WI38 (cell line): Measurements from ENCODE around the gene HDX.

Experiments
- H3K4me3 ChIP-seq: 2 replicates; pipeline ENCODE4 v1.5.1; 2011; ENCODE audit warnings: low read depth, mild to moderate bottlenecking, control low read depth, low read length
- TF ChIP-seq, protein P1 (sequence below): IDR thresholded peaks from 2 replicates; pipeline ENCODE4 v1.5.1; 2012; ENCODE audit warnings: low read depth, mild to moderate bottlenecking, control low read depth, low read length

Gene HDX

DNA sequence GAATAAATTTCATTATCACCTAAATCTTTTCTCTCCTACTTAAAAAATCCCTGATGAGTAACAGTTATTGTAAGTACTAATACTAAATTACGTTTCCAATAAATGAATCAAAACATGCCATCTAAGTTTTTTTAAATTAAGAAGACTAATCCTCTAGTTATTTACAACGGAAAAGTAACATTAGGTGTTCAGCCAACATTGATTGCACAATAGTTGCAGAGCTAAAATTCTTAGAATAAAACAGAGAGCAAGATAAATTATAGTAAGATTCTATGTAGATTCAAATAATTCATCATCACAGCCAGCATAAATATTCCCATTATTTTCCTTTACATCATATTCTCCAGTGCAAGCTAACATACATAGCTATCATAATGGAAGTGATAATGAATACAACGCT lies 139.2 kb downstream of the HDX start:
- no peak overlapping the region for H3K4me3 ChIP-seq
- TF ChIP-seq, protein P1, sequence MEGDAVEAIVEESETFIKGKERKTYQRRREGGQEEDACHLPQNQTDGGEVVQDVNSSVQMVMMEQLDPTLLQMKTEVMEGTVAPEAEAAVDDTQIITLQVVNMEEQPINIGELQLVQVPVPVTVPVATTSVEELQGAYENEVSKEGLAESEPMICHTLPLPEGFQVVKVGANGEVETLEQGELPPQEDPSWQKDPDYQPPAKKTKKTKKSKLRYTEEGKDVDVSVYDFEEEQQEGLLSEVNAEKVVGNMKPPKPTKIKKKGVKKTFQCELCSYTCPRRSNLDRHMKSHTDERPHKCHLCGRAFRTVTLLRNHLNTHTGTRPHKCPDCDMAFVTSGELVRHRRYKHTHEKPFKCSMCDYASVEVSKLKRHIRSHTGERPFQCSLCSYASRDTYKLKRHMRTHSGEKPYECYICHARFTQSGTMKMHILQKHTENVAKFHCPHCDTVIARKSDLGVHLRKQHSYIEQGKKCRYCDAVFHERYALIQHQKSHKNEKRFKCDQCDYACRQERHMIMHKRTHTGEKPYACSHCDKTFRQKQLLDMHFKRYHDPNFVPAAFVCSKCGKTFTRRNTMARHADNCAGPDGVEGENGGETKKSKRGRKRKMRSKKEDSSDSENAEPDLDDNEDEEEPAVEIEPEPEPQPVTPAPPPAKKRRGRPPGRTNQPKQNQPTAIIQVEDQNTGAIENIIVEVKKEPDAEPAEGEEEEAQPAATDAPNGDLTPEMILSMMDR: no peak

DNA sequence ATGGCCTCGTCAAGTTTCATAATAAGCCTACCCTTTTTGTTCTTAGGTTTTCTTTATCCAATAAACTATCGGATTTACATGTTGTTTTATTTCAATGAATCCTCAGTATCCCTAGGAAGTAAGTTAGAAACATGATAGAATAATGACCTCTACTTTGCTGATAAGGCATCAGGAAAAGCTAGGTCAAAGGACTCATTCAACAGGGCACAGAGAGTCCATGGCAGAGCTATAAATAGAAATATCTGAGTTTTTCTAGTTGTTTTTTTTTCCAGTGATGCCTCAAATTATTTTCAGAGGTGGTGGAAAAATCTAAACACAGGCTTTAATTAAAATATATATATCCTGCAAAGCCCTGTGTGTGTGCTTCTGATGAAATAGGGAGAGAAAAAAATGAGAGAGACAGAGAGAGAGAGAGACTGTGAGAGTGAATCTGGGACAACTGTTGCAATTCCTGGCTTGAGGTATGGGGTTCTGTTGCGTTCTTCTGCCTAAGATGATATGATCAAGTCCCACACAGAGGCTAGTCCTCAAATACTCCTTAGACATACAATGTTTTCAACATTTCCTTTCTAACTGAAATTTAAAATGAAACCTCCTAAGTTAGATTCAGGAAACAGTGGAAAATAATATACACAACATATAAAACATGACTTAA lies 139.9 kb downstream of the HDX start:
- TF ChIP-seq, protein P1: no peak
- H3K4me3 ChIP-seq: no peak overlapping the region

DNA sequence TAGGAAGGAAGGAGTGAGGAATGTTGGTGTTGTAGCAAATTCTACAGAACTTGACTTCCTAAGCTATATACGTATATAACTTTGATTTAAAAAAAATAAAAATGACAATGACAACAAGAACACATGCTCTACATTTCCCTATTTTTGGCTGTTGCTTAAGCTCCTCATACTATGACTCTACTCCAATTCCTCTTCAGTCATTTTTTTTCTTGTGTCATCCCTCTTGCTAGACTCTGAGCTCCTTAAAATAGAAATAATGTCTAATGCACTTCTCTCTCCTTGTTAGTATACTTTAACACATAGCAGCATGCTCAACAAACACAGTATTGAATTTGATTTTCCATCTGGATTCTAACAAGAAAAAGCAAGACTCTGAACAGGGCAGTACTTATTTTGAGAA lies 144.0 kb downstream of the HDX start:
- no peak overlapping the region for H3K4me3 ChIP-seq
- TF ChIP-seq, protein P1: no peak

DNA sequence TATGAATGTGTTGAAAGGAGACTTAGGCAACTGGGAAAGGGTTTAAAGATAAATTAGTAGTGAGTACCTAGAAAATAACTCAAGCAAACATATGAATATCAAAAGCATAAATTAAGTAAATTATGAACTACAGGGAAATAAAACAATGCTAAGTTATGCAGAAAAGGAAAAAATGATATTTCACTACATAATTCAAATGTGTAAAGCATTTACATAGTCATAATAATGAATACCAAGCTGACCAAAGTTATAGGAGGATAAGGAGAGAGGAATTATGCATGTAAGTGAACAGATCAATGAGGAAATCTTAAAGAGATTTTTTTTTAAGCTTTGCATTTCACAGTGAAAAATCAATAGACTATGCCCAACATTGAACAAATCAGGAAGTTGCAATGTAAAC lies 145.0 kb downstream of the HDX start:
- H3K4me3 ChIP-seq: no peak overlapping the region
- TF ChIP-seq, protein P1: no peak

DNA sequence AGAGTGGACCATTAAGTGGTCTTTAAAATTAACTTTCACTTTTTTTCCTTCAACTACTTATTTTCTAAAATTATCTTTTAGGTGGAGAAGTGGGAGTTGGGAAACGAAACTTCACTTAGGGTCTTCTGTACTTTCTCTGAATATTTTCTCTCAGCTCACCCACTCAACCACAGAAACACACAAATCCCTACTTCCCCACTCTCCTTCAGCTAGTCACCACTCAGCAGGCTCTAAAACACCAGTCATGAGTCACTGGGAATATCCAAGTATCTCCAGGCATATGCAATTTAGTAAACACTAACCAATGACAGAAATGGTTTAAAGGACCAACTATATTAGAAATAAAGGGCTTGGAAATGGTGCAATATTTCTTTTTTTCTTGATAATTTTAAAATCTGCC lies 161.3 kb downstream of the HDX start:
- no peak overlapping the region for H3K4me3 ChIP-seq
- TF ChIP-seq, protein P1: no peak

DNA sequence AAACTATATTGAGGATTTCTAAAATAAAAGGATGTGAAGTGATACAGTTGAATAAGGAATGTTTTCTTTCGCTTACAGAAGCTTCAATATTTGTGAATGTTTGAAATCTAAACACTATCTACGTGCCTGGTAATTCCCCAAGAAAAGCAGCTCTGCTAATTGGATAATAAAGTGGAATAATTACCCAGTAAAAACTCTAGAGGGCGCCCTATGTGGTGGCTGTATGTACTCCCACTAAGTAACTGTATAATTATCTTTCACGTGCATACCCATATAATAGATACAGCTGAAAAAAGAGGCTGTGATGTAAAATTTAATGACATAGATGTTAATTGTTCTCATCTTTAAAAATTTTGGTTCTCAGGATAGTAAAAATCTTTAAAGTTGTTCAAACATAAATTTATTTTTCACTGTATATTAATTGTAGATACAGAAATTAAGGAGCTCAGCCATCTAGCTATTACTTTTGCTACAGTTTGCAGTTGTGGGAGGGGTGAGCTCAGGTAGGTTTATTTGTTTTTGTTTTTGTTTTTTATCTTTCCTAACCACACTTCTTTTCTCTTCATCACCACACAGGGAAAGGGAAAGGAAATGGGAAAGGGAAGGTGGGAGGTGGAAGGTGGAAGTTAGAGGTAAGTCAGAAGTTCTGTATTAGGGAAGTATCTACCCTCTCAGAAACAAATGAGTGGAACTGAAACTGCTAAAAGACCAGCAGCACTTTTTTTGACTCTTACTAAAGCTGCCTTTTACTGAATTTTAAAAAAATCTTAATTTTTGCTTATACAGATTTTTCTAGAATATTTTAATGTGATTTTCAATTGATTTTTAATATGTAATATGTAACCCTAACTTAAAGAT lies 162.5 kb downstream of the HDX start:
- TF ChIP-seq, protein P1: peak; percentile 36; the same call in 1 of the 2 replicates
- no peak overlapping the region for H3K4me3 ChIP-seq

DNA sequence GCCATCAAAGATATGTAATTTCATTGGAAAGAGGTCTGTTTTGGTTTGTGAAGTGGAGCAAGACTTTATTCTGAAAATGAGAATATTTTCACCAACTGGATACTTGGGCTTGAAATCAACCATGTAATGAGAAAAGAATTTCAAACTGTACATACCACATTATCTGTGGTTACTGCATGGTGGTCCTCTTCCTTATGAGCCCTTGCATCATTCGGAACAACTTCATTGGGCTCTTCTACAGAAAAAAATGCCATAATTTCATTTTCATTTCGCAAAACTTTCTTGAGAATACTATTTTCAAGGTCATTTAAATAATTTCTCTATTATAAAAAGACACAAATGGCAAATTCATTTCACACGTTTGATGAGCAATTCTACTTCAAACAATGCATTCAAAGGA lies 165.6 kb downstream of the HDX start:
- TF ChIP-seq, protein P1: no peak
- no peak overlapping the region for H3K4me3 ChIP-seq
